ENCODE results near the gene IGF2R. TPM values are rescaled to one million over a fixed set of nuclear protein-coding genes. Genes with fewer than 3 reads are reported as not detected.

Gene IGF2R
- total RNA-seq, 5 donors from 2014 or later (not counting 1 experiment from before 2014, with no cell fraction given): 63.4 to 87.5 (median 70.5) TPM

DNA sequence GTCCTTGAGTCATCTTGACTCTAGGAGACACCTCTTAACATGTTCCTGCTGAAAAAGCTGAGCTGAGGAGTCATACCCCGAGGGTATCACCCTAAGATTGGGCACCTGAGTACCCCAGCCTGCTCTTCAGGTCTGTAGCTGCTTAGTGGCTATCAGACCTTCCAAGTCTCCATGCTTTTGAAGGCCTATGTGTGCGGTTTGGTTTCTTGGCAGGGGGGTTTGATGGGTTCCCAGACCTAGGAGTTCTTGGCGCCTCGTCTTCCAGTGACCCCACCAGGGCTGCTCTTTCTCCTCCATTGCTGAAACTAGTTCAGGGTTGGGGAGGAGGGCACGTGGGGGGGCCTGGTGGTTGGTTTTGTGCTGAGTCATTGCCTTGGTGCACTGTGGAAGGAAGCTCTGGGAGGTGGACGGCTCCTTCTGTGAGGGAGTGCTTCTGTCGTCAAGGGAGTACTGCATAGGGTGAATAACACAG, 20.1 kb downstream of the IGF2R start:
- DNase-seq (no peak), ATAC-seq (replicated peaks in 1 of 4) (peak in 2 of 4 experiments; percentile 43 to 71)
- POLR2A ChIA-PET: interaction anchor here in 1 of 2 donors (1.2 kb wide), 1 partner anchor 9 kb away, joined by 4 read pairs; no protein-coding TSS in a partner anchor
- Histone ChIP-seq H3K9me3 (no peaks in the 10 kb centered on the region), H3K27me3 (replicated peaks in 1 of 2; ENCODE audit: control insufficient read depth in 2 of 2, extremely low read depth in 1 of 2, insufficient read depth in 2 of 2, low read length in 1 of 2) (no peaks in the 10 kb centered on the region), H3K27ac (ENCODE audit: low read length) (no peak overlapping the region), H3K36me3 (ENCODE audit: control insufficient read depth in 2 of 2, extremely low read depth in 1 of 2, insufficient read depth in 1 of 2, low read length in 1 of 2) (peaks cover 0 to 13% of the 10 kb centered on the region in 2 donors), H3K4me1 (ENCODE audit: control insufficient read depth in 1 of 2, extremely low read depth in 1 of 2, insufficient read depth in 2 of 2, low read length in 2 of 2) (peaks cover 9 to 38% of the 10 kb centered on the region in 2 experiments), H3K4me3 (ENCODE audit: control insufficient read depth in 1 of 2, extremely low read depth in 1 of 2, low read length in 1 of 2) (no peak overlapping the region)
- CTCF ChIA-PET: no interaction called here
- Mint-ChIP-seq H3K4me3 (no peak overlapping the region), H3K9me3 (peaks cover 0 to under 1% (median under 1%) of the 10 kb centered on the region in 3 donors), H3K4me1 (peaks cover 66 to 81% (median 79%) of the 10 kb centered on the region in 3 donors), H3K27ac (no peak overlapping the region), H3K27me3 (no peaks in the 10 kb centered on the region), H3K36me3 (peaks cover 28% of the 10 kb centered on the region)
- 33% methylated on average over 1 of the region's 7 CpGs for WGBS (ENCODE audit: insufficient coverage)

DNA sequence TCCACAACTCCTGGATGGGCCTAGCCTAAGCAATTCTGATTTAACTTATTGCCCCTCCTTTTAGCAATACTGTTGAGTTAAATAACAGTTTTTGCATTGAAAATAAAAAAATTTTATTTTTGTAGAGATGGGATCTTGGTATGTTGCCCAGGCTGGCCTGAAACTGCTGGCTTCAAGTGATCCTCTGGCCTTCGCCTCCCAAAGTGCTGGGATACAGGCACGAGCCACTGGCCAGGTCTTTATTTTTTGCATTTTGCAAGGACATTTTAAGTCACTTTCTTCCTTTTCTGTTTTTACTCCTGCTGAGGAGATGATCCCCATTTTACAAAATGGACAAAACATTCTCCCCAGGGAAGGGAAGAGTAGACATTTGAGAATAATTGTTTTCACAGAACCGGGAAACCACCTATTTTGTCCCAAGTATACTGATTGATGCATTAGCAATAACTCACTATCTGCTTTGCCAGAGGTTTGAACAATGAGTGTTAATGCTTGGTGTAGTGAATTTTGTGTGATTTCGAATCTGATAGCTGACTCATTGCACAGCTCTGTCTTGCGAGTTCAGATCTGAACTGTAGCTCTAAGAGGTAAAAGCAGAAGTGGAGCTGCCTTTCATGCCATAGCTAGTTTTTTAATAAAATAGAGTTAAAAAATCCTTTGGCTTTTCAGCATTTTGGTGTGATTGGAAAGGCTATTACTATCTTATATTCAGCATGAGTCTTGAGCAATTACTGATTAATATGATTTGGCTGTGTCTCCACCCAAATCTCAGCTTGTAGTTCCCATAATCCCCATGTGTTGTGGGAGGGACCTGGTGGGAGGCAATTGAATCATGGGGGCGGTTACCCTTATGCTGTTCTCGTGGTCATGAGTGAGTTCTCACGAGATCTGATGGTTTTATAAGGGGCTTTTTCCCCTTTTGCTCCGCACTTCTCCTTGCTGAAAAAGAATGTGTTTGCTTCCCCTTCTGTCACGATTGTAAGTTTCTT, 20.9 kb downstream of the IGF2R start:
- H3K4me1 Mint-ChIP-seq: peaks cover 73 to 83% (median 81%) of the 10 kb centered on the region in 3 donors
- no peak for ATAC-seq (replicated peaks in 1 of 4)
- Histone ChIP-seq H3K4me3 (ENCODE audit: control insufficient read depth in 1 of 2, extremely low read depth in 1 of 2, low read length in 1 of 2) (no peak overlapping the region), H3K36me3 (ENCODE audit: control insufficient read depth in 2 of 2, extremely low read depth in 1 of 2, insufficient read depth in 1 of 2, low read length in 1 of 2) (peaks cover 0 to 13% of the 10 kb centered on the region in 2 donors), H3K4me1 (ENCODE audit: control insufficient read depth in 1 of 2, extremely low read depth in 1 of 2, insufficient read depth in 2 of 2, low read length in 2 of 2) (peaks cover 6 to 32% of the 10 kb centered on the region in 2 experiments), H3K27ac (ENCODE audit: low read length) (no peak overlapping the region), H3K27me3 (replicated peaks in 1 of 2; ENCODE audit: control insufficient read depth in 2 of 2, extremely low read depth in 1 of 2, insufficient read depth in 2 of 2, low read length in 1 of 2) (no peaks in the 10 kb centered on the region), H3K9me3 (no peaks in the 10 kb centered on the region)
- no peak for DNase-seq
- H3K27ac Mint-ChIP-seq: no peak overlapping the region
- H3K27me3 Mint-ChIP-seq: no peaks in the 10 kb centered on the region
- peaks cover 3 to 8% (median 6%) of the 10 kb centered on the region in 3 donors for H3K9me3 Mint-ChIP-seq
- 79% methylated on average over 4 of the region's 10 CpGs for WGBS (ENCODE audit: insufficient coverage)
- peaks cover 35% of the 10 kb centered on the region for H3K36me3 Mint-ChIP-seq
- ChIA-PET CTCF (no interaction called here), POLR2A (interaction anchor here in 1 of 2 donors (0.6 kb wide), 1 partner anchor 21 kb away, joined by 3 read pairs; the partner anchor contains the start of gene IGF2R)
- no peak overlapping the region for H3K4me3 Mint-ChIP-seq

GRCh38 chr6:159992366-159992765, 23.5 kb downstream of the IGF2R start:
- H3K36me3 Mint-ChIP-seq: peaks cover 52% of the 10 kb centered on the region
- POLR2A ChIA-PET: no interaction called here
- H3K9me3 Mint-ChIP-seq: peaks cover 5 to 17% (median 6%) of the 10 kb centered on the region in 3 donors
- no peak for DNase-seq
- no peak overlapping the region for H3K4me3 ChIP-seq (ENCODE audit: control insufficient read depth in 1 of 2, extremely low read depth in 1 of 2, low read length in 1 of 2)
- peaks cover 6 to 36% of the 10 kb centered on the region in 2 experiments for H3K4me1 ChIP-seq (ENCODE audit: control insufficient read depth in 1 of 2, extremely low read depth in 1 of 2, insufficient read depth in 2 of 2, low read length in 2 of 2)
- H3K4me3 Mint-ChIP-seq: no peak overlapping the region
- H3K27ac ChIP-seq (ENCODE audit: low read length): no peak overlapping the region
- ATAC-seq (replicated peaks in 1 of 4): no peak
- H3K27ac Mint-ChIP-seq: no peak overlapping the region
- peaks cover 5 to 15% of the 10 kb centered on the region in 2 donors for H3K36me3 ChIP-seq (ENCODE audit: control insufficient read depth in 2 of 2, extremely low read depth in 1 of 2, insufficient read depth in 1 of 2, low read length in 1 of 2)
- no peaks in the 10 kb centered on the region for H3K27me3 ChIP-seq (replicated peaks in 1 of 2; ENCODE audit: control insufficient read depth in 2 of 2, extremely low read depth in 1 of 2, insufficient read depth in 2 of 2, low read length in 1 of 2)
- H3K4me1 Mint-ChIP-seq: peaks cover 73 to 80% (median 74%) of the 10 kb centered on the region in 3 donors
- no peaks in the 10 kb centered on the region for H3K9me3 ChIP-seq
- H3K27me3 Mint-ChIP-seq: no peaks in the 10 kb centered on the region
- CTCF ChIA-PET: no interaction called here
- WGBS (ENCODE audit: insufficient coverage): no CpG with 5 or more reads among the region's 1 CpG

GRCh38 chr6:159995405-159995804, 26.5 kb downstream of the IGF2R start:
- DNase-seq (no peak), ATAC-seq (replicated peaks in 1 of 4) (no peak)
- no peaks in the 10 kb centered on the region for H3K27me3 Mint-ChIP-seq
- Histone ChIP-seq H3K27ac (ENCODE audit: low read length) (no peak overlapping the region), H3K36me3 (ENCODE audit: control insufficient read depth in 2 of 2, extremely low read depth in 1 of 2, insufficient read depth in 1 of 2, low read length in 1 of 2) (peaks cover 5 to 15% of the 10 kb centered on the region in 2 donors), H3K9me3 (no peaks in the 10 kb centered on the region), H3K27me3 (replicated peaks in 1 of 2; ENCODE audit: control insufficient read depth in 2 of 2, extremely low read depth in 1 of 2, insufficient read depth in 2 of 2, low read length in 1 of 2) (no peaks in the 10 kb centered on the region), H3K4me1 (ENCODE audit: control insufficient read depth in 1 of 2, extremely low read depth in 1 of 2, insufficient read depth in 2 of 2, low read length in 2 of 2) (peaks cover 8 to 31% of the 10 kb centered on the region in 2 experiments), H3K4me3 (ENCODE audit: control insufficient read depth in 1 of 2, extremely low read depth in 1 of 2, low read length in 1 of 2) (no peak overlapping the region)
- H3K9me3 Mint-ChIP-seq: peaks cover 5 to 17% (median 6%) of the 10 kb centered on the region in 3 donors
- peaks cover 77 to 83% (median 78%) of the 10 kb centered on the region in 3 donors for H3K4me1 Mint-ChIP-seq
- no CpG with 5 or more reads among the region's 2 CpGs for WGBS (ENCODE audit: insufficient coverage)
- no peak overlapping the region for H3K27ac Mint-ChIP-seq
- H3K36me3 Mint-ChIP-seq: peaks cover 76% of the 10 kb centered on the region
- CTCF ChIA-PET: interaction anchor here in 1 of 2 donors (0.6 to 0.7 kb wide), 2 partner anchors 22 to 192 kb away, joined by 3 read pairs; no protein-coding TSS in a partner anchor
- H3K4me3 Mint-ChIP-seq: no peak overlapping the region
- POLR2A ChIA-PET: interaction anchor here in 1 of 2 donors (0.5 to 0.7 kb wide), 3 partner anchors 14 to 945 kb away, joined by 3 to 12 read pairs (median 4); no protein-coding TSS in a partner anchor

DNA sequence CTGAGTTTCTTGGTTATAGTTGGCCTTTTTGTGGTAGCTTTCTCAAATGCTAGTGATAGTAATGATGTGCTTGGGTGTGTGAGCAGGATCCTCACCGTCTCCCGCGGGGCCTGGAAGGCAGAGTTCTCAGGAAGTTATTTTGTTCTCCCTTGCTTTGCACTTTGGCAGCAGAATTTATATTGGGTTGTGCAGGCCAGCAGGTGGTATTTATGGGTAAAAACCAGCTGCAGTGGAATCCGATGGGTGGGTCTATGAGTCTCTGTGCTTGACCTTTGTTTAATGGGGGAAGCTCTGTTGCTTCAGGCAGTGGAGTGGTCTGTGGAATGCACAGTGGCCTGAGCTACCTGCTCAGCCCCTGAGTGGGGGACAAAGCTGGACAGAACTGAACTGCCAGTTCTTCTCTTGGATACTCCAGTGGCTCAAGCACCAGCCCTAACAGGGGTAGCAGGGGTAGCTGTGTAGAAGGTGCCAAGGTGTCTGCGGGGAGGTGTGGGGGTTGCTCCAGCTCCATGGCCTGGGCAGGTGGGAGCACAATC, 27.3 kb downstream of the IGF2R start:
- ChIA-PET POLR2A (no interaction called here), CTCF (interaction anchor here (0.5 to 0.6 kb wide), 2 partner anchors 192 to 1659 kb away, joined by 3 to 5 read pairs; no protein-coding TSS in a partner anchor)
- no peak for DNase-seq
- no peak for ATAC-seq (replicated peaks in 1 of 4)
- Histone ChIP-seq H3K4me3 (ENCODE audit: control insufficient read depth in 1 of 2, extremely low read depth in 1 of 2, low read length in 1 of 2) (no peak overlapping the region), H3K4me1 (ENCODE audit: control insufficient read depth in 1 of 2, extremely low read depth in 1 of 2, insufficient read depth in 2 of 2, low read length in 2 of 2) (peaks cover 8 to 34% of the 10 kb centered on the region in 2 experiments), H3K36me3 (ENCODE audit: control insufficient read depth in 2 of 2, extremely low read depth in 1 of 2, insufficient read depth in 1 of 2, low read length in 1 of 2) (peaks cover 5 to 15% of the 10 kb centered on the region in 2 donors), H3K27ac (ENCODE audit: low read length) (no peak overlapping the region), H3K9me3 (no peaks in the 10 kb centered on the region), H3K27me3 (replicated peaks in 1 of 2; ENCODE audit: control insufficient read depth in 2 of 2, extremely low read depth in 1 of 2, insufficient read depth in 2 of 2, low read length in 1 of 2) (no peaks in the 10 kb centered on the region)
- H3K36me3 Mint-ChIP-seq: peaks cover 78% of the 10 kb centered on the region
- H3K4me1 Mint-ChIP-seq: peaks cover 74 to 81% (median 80%) of the 10 kb centered on the region in 3 donors
- WGBS (ENCODE audit: insufficient coverage): 86% methylated on average over 5 of the region's 5 CpGs
- H3K4me3 Mint-ChIP-seq: no peak overlapping the region
- no peaks in the 10 kb centered on the region for H3K27me3 Mint-ChIP-seq
- H3K9me3 Mint-ChIP-seq: peaks cover 5 to 17% (median 6%) of the 10 kb centered on the region in 3 donors
- H3K27ac Mint-ChIP-seq: peak overlapping the region in 1 of 2 donors; percentile 31

All from T-cell (primary cell).